Measurements from ENCODE around the gene CAST. TPM values are rescaled to one million over a fixed set of nuclear protein-coding genes. Genes with fewer than 3 reads are reported as not detected.

Gene CAST
- total RNA-seq, 2 donors from 2014 or later = 303 TPM

DNA sequence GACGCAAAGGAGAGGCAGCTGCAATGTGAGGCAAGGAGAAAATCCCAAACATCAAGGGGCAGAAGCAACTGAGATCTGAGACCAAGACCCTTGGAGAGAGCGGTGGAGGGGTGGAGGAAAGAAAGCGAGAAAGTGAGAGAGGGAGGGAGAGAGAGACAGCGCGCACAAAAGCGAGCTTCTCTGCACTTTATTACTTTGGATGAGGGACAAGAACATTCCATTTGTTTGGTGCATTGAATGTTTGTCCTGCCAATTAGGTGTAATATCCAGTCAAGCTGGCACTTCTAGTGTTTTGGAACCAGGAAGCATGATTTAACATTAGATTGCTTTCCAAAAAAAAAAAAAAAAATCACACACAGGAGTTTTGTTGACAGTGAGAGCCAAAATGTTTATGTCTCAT, 1.4 kb downstream of the CAST start:
- peak overlapping the region; percentile 97 for H3K4me3 Mint-ChIP-seq
- DNase-seq (no peak), ATAC-seq (no peak)
- H3K27me3 Mint-ChIP-seq = no peaks in the 10 kb centered on the region
- no peaks in the 10 kb centered on the region for H3K36me3 Mint-ChIP-seq (ENCODE audit: low read depth)
- H3K9me3 ChIP-seq (ENCODE audit: control insufficient read depth, low read length, poor library complexity, severe bottlenecking) = no peaks in the 10 kb centered on the region
- peaks cover 45% of the 10 kb centered on the region for H3K4me1 Mint-ChIP-seq
- peak overlapping the region; percentile 99 for H3K27ac Mint-ChIP-seq

DNA sequence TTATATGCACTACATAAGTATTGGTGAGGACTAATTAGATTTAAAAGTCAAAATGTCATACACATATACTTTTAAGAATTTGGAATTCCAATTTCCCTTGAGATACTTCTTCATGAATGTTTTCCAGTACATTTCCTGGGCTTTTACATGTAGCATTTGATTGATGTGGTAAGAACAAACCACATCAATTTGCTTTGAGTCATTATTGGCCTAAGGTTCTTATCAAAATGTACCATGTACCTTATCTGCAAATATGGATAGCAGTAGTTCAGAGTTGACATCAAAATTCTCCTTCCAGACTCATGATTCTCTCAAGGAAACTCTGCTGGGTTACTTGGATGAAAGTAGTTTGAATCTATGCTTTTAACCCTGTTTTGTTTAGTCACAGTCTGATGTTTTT, 2.5 kb downstream of the CAST start:
- no peaks in the 10 kb centered on the region for H3K27me3 Mint-ChIP-seq
- H3K4me1 Mint-ChIP-seq = peaks cover 48% of the 10 kb centered on the region
- DNase-seq (no peak), ATAC-seq (no peak)
- H3K4me3 Mint-ChIP-seq = no peak overlapping the region
- H3K9me3 ChIP-seq (ENCODE audit: control insufficient read depth, low read length, poor library complexity, severe bottlenecking) = no peaks in the 10 kb centered on the region
- no peak overlapping the region for H3K27ac Mint-ChIP-seq
- no peaks in the 10 kb centered on the region for H3K36me3 Mint-ChIP-seq (ENCODE audit: low read depth)

DNA sequence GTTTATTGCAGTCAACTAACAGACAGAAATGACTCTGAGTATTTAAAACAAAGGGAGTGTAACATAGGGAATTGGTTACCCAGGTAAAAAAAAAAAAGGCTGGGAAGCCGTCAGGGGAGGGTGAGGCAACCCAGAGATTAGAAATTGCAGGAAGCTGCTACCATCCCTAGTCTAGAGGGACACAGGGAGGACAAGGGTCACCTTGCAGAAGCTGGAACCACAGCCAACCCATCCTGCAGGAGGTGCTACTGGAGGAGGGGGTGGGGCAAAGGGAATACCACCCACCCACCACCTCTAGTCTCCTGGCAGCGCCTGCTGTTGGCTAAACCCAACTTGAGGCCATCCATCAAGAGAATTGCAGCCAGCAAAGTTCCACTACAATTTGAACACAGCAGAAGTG, 6.5 kb downstream of the CAST start:
- H3K27ac Mint-ChIP-seq = no peak overlapping the region
- H3K4me1 Mint-ChIP-seq = peaks cover 52% of the 10 kb centered on the region
- no peak for ATAC-seq
- no peaks in the 10 kb centered on the region for H3K27me3 Mint-ChIP-seq
- no peak for DNase-seq
- H3K9me3 ChIP-seq (ENCODE audit: control insufficient read depth, low read length, poor library complexity, severe bottlenecking) = no peaks in the 10 kb centered on the region
- H3K4me3 Mint-ChIP-seq = no peak overlapping the region
- no peaks in the 10 kb centered on the region for H3K36me3 Mint-ChIP-seq (ENCODE audit: low read depth)

GRCh38 chr5:96669909-96670308, 7.7 kb downstream of the CAST start:
- H3K36me3 Mint-ChIP-seq (ENCODE audit: low read depth) = peaks cover under 1% of the 10 kb centered on the region
- no peak for DNase-seq
- no peaks in the 10 kb centered on the region for H3K9me3 ChIP-seq (ENCODE audit: control insufficient read depth, low read length, poor library complexity, severe bottlenecking)
- no peak for ATAC-seq
- H3K4me1 Mint-ChIP-seq = peaks cover 43% of the 10 kb centered on the region
- H3K27me3 Mint-ChIP-seq = no peaks in the 10 kb centered on the region
- no peak overlapping the region for H3K4me3 Mint-ChIP-seq
- H3K27ac Mint-ChIP-seq = peak overlapping the region; percentile 14

GRCh38 chr5:96671441-96671840, 9.3 kb downstream of the CAST start:
- H3K4me3 Mint-ChIP-seq = no peak overlapping the region
- peaks cover 44% of the 10 kb centered on the region for H3K4me1 Mint-ChIP-seq
- H3K27ac Mint-ChIP-seq = peak overlapping the region; percentile 29
- no peaks in the 10 kb centered on the region for H3K9me3 ChIP-seq (ENCODE audit: control insufficient read depth, low read length, poor library complexity, severe bottlenecking)
- no peak for DNase-seq
- no peaks in the 10 kb centered on the region for H3K27me3 Mint-ChIP-seq
- peaks cover 4% of the 10 kb centered on the region for H3K36me3 Mint-ChIP-seq (ENCODE audit: low read depth)
- no peak for ATAC-seq

- no peak for ATAC-seq
- Mint-ChIP-seq H3K27ac (no peak overlapping the region), H3K4me1 (peaks cover 37% of the 10 kb centered on the region)
Measured at GRCh38 chr5:96673127-96673526, 11.0 kb downstream of the CAST start.

GRCh38 chr5:96675882-96676281, 13.7 kb downstream of the CAST start:
- no peak overlapping the region for H3K27ac Mint-ChIP-seq
- peaks cover 28% of the 10 kb centered on the region for H3K4me1 Mint-ChIP-seq
- H3K9me3 ChIP-seq (ENCODE audit: control insufficient read depth, low read length, poor library complexity, severe bottlenecking) = no peaks in the 10 kb centered on the region
- no peaks in the 10 kb centered on the region for H3K27me3 Mint-ChIP-seq
- ATAC-seq (no peak), DNase-seq (no peak)
- no peak overlapping the region for H3K4me3 Mint-ChIP-seq
- peaks cover 4% of the 10 kb centered on the region for H3K36me3 Mint-ChIP-seq (ENCODE audit: low read depth)

More at GRCh38 chr5:96673127-96673526, 11.0 kb downstream of the CAST start:
- Mint-ChIP-seq H3K36me3 (ENCODE audit: low read depth) (peaks cover 4% of the 10 kb centered on the region), H3K4me3 (no peak overlapping the region), H3K27me3 (no peaks in the 10 kb centered on the region)
- DNase-seq = no peak
- no peaks in the 10 kb centered on the region for H3K9me3 ChIP-seq (ENCODE audit: control insufficient read depth, low read length, poor library complexity, severe bottlenecking)

GRCh38 chr5:96677496-96677895, 15.3 kb downstream of the CAST start:
- no peaks in the 10 kb centered on the region for H3K9me3 ChIP-seq (ENCODE audit: control insufficient read depth, low read length, poor library complexity, severe bottlenecking)
- ATAC-seq = no peak
- H3K27ac Mint-ChIP-seq = peak overlapping the region; percentile 45
- H3K27me3 Mint-ChIP-seq = no peaks in the 10 kb centered on the region
- H3K36me3 Mint-ChIP-seq (ENCODE audit: low read depth) = peaks cover 7% of the 10 kb centered on the region
- DNase-seq = no peak
- H3K4me3 Mint-ChIP-seq = no peak overlapping the region
- H3K4me1 Mint-ChIP-seq = peaks cover 18% of the 10 kb centered on the region

DNA sequence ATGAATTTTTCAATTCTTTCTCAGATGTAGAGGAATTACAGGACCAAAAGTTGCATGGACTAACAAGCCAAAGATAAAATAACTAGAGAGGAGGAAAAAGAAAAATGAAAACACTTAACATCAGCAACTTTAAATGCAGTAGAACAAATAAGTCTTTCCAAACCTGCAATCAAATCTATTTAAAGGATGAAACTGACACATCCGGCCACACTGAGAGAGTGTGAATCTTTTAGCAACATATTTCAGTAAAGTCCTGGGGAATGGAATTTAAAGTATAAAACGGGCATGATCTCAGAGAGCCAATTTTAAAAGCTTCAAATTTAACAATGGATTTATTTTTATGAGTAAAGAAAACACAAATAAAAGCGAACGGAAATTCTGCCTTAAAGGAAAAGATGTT, 17.1 kb downstream of the CAST start:
- no peaks in the 10 kb centered on the region for H3K9me3 ChIP-seq (ENCODE audit: control insufficient read depth, low read length, poor library complexity, severe bottlenecking)
- H3K27me3 Mint-ChIP-seq = no peaks in the 10 kb centered on the region
- H3K4me1 Mint-ChIP-seq = peaks cover 24% of the 10 kb centered on the region
- ATAC-seq (no peak), DNase-seq (no peak)
- peaks cover 8% of the 10 kb centered on the region for H3K36me3 Mint-ChIP-seq (ENCODE audit: low read depth)
- no peak overlapping the region for H3K4me3 Mint-ChIP-seq
- no peak overlapping the region for H3K27ac Mint-ChIP-seq

GRCh38 chr5:96680759-96681470, 18.7 kb downstream of the CAST start:
- peaks cover 5% of the 10 kb centered on the region for H3K36me3 Mint-ChIP-seq (ENCODE audit: low read depth)
- H3K9me3 ChIP-seq (ENCODE audit: control insufficient read depth, low read length, poor library complexity, severe bottlenecking) = no peaks in the 10 kb centered on the region
- no peaks in the 10 kb centered on the region for H3K27me3 Mint-ChIP-seq
- peak overlapping the region; percentile 14 for H3K27ac Mint-ChIP-seq
- DNase-seq (no peak), ATAC-seq (no peak)
- H3K4me1 Mint-ChIP-seq = peaks cover 21% of the 10 kb centered on the region
- no peak overlapping the region for H3K4me3 Mint-ChIP-seq

DNA sequence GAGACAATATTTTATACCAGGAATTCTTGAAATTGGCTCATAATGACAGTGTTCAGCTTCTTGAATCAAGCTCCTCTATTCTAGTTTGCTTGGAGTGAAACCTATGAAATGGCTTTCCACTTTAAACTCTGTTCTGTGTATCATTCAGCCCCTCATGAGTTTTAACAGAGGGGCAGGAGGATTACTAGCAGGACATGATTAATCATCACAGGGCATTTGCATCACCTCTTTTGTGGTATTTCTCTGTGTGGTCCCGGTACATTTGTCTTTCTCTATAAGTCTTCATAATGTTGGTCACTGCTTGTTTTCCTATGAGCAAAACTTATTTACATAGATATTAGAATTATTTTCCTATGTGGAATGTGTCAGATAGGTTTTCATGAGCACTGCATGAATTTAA, 21.2 kb downstream of the CAST start:
- no peak for ATAC-seq
- peaks cover 8% of the 10 kb centered on the region for H3K36me3 Mint-ChIP-seq (ENCODE audit: low read depth)
- no peaks in the 10 kb centered on the region for H3K27me3 Mint-ChIP-seq
- no peak overlapping the region for H3K27ac Mint-ChIP-seq
- DNase-seq = no peak
- no peak overlapping the region for H3K4me3 Mint-ChIP-seq
- peaks cover 31% of the 10 kb centered on the region for H3K4me1 Mint-ChIP-seq
- no peaks in the 10 kb centered on the region for H3K9me3 ChIP-seq (ENCODE audit: control insufficient read depth, low read length, poor library complexity, severe bottlenecking)

DNA sequence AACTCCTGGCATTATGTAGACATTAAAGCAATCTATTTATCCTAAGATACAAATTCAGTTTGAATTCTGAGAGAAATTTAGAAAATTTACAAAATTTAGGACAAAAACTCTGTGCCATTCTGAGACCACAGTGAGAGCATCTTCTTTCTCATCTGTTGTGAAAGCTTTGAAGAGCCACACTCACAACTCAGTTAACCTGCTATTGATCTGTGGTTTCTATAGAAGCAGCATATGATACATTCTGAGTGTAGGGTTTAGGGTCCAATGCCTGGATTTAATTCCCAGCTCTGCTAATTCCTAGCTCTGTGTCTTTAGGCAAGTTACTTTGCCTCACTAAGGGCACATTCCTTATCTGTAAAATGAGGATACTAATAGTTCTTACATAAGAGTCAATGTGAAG, 21.6 kb downstream of the CAST start:
- no peak overlapping the region for H3K27ac Mint-ChIP-seq
- no peak overlapping the region for H3K4me3 Mint-ChIP-seq
- no peaks in the 10 kb centered on the region for H3K27me3 Mint-ChIP-seq
- H3K4me1 Mint-ChIP-seq = peaks cover 33% of the 10 kb centered on the region
- H3K9me3 ChIP-seq (ENCODE audit: control insufficient read depth, low read length, poor library complexity, severe bottlenecking) = no peaks in the 10 kb centered on the region
- DNase-seq = no peak
- ATAC-seq = no peak
- H3K36me3 Mint-ChIP-seq (ENCODE audit: low read depth) = peaks cover 8% of the 10 kb centered on the region

DNA sequence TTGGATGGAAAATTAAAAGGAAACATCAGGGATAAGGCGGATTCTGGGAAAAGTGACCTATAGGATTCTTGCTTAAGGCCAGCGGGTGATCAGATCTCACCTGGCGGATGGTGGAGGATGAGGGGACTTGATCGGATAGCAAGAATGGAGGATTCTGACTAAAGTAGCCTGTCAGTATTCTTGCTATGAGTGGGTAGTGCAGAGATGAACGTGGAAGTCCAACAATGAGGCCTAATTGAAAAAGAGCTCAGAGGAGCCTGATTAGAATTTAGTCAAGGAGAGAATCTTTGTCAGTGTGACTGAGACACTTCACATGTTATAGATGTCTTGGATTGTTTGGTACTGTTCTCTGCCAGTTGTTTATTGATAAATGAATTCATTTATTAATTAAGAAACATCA, 24.9 kb downstream of the CAST start:
- Mint-ChIP-seq H3K4me3 (peak overlapping the region; percentile 31), H3K27me3 (no peaks in the 10 kb centered on the region), H3K36me3 (ENCODE audit: low read depth) (peaks cover 10% of the 10 kb centered on the region), H3K4me1 (peaks cover 32% of the 10 kb centered on the region), H3K27ac (peak overlapping the region; percentile 86)
- no peaks in the 10 kb centered on the region for H3K9me3 ChIP-seq (ENCODE audit: control insufficient read depth, low read length, poor library complexity, severe bottlenecking)
- DNase-seq (no peak), ATAC-seq (no peak)

DNA sequence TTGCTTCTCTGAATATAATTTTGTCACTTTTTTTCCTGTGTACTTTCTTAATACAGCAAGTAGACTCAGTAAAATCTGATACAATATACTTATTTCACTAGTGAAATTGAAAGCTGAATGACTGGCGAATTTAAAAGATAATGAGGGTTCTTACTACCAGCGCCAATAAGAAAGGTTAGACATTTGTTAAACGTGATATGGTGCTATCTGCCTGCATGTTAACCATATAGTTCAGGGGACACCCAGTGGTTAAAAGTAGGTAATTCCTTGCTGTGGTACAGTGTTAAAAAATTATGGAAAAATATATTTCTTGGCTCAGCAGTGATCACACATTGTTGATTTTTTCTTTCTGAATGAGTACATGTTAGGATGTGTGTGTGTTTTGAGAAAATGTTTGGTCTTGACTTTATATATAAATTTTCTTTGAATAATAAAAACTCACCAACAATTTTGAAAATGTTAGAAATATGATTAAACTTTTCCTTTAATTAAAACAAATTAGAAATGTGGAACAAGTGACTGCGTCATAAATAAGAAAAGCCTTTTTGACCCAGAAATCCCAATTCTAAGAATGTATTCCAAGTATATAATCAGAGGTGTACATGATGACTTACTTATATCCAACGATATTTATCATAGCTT, 25.8 kb downstream of the CAST start:
- Mint-ChIP-seq H3K4me3 (no peak overlapping the region), H3K36me3 (ENCODE audit: low read depth) (peaks cover 5% of the 10 kb centered on the region), H3K27me3 (no peaks in the 10 kb centered on the region), H3K4me1 (peaks cover 28% of the 10 kb centered on the region), H3K27ac (peak overlapping the region; percentile 86)
- H3K9me3 ChIP-seq (ENCODE audit: control insufficient read depth, low read length, poor library complexity, severe bottlenecking) = no peaks in the 10 kb centered on the region
- ATAC-seq = peak; percentile 77
- DNase-seq = no peak
